Mammary epithelial cell (primary cell): ENCODE measurements around the gene TUBA1C.

ENCODE experiments used
- EZH2 ChIP-seq: IDR thresholded peaks from 2 replicates; pipeline ENCODE4 v1.6.1; 2012; ENCODE audit warnings: low read length, inconsistent platforms, borderline replicate concordance
- TF ChIP-seq, protein P1 (sequence below), 2 donors: IDR thresholded peaks in 1 of 2; conservative IDR thresholded peaks in 1 of 2; 2 replicates each; pipeline ENCODE4 v1.5.1; 2011 to 2012; ENCODE audit warnings: inconsistent platforms in 2 of 2, low read length in 2 of 2, mild to moderate bottlenecking in 2 of 2, control low read depth in 1 of 2, low read depth in 1 of 2; ENCODE audit not compliant: insufficient read depth in 1 of 2; ENCODE audit errors: extremely low read depth in 1 of 2

DNA sequence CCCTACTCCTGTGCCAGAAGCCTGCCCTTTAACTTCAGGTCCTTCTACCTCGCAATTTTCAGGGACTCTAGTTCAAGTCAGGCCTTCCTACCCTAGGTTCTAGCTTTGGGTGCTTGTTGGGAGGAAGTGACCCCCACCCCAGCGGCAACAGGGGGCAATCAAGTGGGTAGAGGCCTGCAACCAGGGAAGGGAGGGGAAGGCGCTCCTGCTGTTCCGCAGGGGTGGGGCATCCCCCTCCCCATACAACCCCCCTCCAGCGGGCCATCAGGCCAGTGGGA lies 29.9 kb downstream of the TUBA1C start:
- TF ChIP-seq, protein P1, sequence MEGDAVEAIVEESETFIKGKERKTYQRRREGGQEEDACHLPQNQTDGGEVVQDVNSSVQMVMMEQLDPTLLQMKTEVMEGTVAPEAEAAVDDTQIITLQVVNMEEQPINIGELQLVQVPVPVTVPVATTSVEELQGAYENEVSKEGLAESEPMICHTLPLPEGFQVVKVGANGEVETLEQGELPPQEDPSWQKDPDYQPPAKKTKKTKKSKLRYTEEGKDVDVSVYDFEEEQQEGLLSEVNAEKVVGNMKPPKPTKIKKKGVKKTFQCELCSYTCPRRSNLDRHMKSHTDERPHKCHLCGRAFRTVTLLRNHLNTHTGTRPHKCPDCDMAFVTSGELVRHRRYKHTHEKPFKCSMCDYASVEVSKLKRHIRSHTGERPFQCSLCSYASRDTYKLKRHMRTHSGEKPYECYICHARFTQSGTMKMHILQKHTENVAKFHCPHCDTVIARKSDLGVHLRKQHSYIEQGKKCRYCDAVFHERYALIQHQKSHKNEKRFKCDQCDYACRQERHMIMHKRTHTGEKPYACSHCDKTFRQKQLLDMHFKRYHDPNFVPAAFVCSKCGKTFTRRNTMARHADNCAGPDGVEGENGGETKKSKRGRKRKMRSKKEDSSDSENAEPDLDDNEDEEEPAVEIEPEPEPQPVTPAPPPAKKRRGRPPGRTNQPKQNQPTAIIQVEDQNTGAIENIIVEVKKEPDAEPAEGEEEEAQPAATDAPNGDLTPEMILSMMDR (conservative IDR thresholded peaks at IDR 0.05 in 1 of 2, IDR thresholded peaks at IDR 0.05 in 1 of 2; ENCODE audit: extremely low read depth in 1 of 2, insufficient read depth in 1 of 2, low read depth in 1 of 2, low read length in 2 of 2) = no peak
- no peak for TF ChIP-seq EZH2
